NCI-H128 (cell line): Measurements from ENCODE around the gene ZKSCAN5.

Experiments used
- DNase-seq: peaks from one replicate; lab custom pipeline; 2025; ENCODE audit not compliant: unreplicated experiment; lab: John Stamatoyannopoulos, UW

ZKSCAN5 gene

DNA sequence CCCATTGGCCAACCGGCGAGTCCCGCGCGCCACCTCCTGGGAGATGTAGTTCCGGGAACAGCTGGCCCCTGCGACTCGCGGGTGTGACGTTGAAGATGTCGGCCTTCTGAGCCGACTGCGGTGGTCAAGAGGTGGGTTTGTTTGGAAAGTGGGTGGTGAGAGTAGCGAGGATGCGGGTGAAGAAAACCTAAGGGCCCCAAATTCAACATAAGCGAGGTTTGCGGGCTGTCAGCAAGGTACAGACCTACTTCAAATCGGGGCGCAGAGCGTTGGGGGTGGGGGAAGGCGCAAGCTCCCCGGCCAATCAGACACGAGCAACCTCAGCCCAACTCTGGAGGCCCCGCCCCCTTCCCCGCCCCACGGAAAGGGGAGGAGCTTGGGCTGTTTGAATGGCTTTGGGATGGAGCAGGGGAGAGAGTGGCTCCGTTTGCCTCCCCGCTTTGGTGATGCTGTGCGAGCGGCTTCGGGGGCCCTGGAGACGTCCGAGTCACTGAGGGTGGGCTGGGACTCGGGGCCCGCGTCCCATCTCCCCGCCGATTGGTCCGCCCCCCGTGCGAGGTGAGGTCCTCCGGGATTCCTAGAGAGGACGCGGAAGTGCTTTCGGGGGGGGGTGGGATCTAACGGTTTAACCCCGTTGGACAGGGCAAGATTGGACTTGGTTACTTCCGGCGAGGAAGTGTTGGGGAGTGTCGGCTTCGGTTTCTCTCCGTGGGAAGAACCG, at the start of gene ZKSCAN5:
Gene ZKSCAN5, plus strand, starts transcription at position 60 of the 721 bp plus-strand sequence. CDS start 1,383 bp downstream, outside the sequence.
- peak; percentile 84 for DNase-seq

DNA sequence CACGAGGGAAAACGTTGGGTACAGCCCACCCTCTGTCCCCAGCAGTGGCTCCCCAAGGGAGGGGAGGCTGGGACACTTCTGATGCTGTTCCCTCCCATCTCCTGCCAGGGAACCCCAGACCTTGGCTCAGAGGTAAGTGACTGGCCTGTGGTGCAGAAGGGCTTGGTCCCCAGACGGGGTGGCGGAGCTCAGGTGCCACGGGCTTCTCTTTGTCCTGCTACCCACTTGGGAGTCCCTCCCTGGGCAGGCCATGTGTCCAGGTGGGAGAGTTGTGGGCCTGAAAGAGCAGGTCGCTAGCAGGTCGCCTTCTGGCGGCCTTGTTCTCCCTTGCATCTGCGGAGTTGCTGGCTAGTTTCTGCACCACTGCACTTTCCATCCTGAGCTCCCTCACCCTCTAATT, 48.6 kb upstream of the ZKSCAN5 start:
- DNase-seq, result no peak

DNA sequence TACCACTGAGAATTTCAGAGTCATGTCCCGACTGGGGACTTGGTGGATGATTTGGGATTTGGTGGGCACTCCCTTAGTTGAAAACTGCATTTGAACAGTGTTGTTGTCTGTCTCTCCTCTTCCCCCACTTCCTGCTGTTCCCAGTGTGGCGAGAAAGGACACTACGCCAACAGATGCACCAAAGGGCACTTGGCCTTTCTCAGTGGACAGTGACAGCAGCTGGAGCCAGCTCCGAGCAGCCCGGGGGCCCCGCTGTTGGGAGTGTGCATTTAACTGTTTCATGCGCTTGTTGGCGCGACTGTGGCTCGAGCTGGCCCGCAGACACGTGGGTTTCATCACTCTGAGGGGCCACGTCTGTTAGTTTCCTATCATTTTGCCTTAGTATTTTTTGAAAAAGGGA, 48.2 kb upstream of the ZKSCAN5 start:
- no peak for DNase-seq

DNA sequence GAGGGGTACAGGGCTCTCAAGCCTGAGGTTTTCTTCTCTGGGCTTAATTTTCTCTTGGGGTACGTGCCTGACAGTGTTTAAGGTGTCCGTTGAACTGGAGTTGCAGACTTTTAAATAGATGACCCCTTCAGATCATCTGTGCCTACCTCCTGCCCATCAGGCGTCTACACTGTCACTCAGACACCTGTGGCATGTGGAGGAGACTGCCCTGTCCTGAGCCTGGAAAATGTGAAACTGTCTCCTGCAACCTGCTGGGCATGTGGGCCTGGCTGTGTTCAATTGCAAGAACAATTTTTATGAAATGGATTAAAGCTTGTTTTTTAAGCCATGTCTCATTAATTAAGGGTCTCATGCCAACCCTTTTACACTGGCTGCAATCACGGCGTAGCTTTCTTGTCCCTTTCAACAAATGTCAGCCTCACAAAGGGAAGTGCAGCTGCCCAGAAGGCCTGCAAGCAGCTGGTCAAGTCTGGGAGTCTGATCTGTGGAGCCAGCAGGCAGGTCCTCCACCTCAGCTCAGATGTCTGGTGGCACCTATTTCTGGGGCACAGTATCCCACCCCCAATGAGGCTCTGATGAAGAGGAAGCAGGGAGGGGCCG, 47.3 kb upstream of the ZKSCAN5 start:
- no peak for DNase-seq

DNA sequence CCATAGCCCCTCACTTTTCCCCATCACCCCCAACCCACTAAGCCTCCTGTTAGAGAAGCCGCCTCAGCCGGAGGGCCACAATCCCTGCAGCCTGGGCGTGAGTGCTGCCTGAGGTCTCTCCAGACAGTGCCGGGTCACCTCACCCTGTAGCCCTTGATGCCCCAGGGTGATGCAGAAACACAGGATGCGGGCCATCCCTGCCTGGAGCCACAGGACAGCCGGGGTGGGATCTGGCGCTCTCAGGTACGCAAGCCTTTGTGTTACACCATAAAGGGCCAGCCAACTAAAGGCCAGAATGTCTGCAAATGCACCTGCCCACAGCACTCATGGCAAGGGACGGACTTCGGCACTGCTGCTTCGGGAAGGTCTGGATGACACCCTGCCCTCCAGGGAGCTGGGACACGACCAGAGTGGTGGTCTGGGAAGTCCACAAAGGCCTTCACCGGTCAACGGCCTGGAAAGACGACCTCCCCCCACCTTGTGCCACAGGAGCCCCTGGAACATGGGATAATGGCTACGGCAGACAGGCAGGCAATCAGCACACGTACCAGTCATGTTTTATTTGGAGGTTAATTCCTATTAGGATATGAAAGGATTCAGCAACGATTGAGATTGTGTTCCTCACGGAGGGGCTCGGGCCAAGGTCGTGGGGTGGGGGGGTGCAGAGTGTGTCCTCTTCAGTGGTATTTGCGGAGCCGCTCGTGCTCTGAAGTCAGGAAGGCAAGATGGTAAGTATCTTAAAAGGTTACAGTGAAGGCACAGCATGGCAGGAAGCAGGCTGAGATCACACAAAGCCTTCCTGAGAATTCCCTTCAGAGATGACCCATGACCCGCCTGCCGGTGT, 46.6 kb upstream of the ZKSCAN5 start:
- no peak for DNase-seq

DNA sequence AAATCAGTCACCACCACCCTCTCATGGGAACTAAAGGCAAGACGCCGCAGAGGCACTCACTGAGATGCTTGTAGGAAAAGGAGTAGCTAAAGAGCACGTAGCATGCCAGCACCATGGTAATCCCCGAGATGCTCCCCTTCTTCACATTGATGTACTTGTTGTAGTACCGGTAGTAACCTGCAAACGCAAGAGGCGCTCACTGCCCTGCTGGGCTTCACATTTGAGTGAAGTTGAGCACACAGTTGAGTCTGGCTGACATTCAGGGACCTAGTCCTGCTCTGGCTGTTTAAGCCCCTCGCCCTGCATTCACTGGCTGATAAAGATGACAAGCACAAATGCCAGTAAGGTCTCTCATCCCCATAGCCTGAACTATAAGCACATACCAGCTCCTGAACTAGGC, 45.4 kb upstream of the ZKSCAN5 start:
- DNase-seq, result no peak

GRCh38 chr7:99460651-99461050, 43.8 kb upstream of the ZKSCAN5 start:
- DNase-seq, result no peak

GRCh38 chr7:99461221-99461620, 43.2 kb upstream of the ZKSCAN5 start:
- no peak for DNase-seq

DNA sequence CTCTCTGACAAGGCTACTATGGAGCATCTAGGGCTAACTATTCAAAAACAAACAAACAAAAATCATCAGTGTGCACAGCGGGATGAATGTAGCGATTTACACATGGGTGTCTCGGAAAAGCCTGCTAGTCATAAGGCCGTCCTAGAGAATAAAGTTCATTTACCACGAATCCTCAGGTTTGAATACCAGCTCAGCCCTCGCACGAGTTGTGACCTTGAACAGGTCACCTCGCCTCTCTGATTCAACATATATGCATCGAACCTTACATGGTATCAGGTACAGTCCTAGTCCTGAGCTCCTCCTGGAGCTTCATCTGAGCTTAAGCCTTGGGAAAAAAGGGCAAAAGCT, 39.1 kb upstream of the ZKSCAN5 start:
- DNase-seq, result no peak

DNA sequence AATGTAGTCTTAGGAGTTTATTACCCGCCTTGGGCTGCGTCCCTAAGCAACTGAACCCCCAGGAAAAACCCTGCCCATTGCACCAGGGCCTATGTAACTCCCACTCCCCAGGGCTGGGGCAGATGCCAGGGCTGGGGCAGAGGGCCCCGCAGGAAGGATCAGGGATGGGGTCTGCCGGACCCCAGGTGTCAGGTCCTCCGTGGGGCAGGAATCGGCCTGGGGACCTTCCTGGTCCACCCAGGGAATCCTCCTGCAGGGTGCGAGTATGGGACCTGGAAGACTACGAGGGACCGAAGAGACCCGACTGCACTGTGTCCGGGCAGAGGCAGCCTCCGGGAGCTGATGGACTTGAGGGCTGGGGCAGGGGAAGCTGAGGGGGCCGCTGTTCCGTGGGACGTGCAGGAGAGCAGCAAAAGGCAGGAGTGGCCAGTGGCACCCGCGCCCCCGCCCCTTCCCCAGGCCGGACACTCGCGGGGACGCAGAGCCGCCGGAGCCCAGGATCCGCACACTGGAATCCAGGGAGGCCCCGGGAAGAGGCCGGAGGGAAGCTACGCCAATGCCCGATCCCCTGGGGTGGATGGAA, 36.0 kb upstream of the ZKSCAN5 start:
- no peak for DNase-seq

DNA sequence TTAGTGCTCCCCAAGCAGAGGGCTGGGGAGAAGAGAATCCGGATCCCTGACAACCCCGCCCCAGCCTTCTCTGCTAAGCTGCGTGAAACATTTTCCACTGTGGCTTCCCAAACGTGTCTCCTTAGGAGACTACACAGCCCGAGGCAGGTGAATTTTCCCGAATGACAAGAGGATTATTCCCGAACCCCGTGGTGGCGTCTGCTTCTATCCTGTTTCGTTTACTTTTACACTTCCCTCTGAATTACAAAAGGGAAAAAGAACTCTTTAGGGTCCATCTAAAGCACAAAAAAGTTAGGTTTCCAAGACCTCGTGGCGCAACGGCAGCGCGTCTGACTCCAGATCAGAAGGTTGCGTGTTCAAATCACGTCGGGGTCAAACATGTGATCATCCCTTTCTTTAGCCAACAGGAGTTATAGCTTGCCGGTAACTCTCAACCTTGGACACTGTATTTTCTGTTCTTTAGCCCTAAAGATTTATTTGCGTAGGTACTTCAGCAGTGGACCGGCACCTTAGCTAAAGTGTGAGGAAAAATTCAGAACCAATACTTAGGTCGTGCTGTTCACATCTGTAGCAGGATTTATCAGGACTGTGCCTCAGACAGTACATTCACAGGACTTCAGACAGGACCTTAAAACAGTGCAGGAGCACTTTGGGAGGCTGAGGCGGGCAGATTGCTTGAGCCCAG, 34.9 kb upstream of the ZKSCAN5 start:
- DNase-seq, result no peak

DNA sequence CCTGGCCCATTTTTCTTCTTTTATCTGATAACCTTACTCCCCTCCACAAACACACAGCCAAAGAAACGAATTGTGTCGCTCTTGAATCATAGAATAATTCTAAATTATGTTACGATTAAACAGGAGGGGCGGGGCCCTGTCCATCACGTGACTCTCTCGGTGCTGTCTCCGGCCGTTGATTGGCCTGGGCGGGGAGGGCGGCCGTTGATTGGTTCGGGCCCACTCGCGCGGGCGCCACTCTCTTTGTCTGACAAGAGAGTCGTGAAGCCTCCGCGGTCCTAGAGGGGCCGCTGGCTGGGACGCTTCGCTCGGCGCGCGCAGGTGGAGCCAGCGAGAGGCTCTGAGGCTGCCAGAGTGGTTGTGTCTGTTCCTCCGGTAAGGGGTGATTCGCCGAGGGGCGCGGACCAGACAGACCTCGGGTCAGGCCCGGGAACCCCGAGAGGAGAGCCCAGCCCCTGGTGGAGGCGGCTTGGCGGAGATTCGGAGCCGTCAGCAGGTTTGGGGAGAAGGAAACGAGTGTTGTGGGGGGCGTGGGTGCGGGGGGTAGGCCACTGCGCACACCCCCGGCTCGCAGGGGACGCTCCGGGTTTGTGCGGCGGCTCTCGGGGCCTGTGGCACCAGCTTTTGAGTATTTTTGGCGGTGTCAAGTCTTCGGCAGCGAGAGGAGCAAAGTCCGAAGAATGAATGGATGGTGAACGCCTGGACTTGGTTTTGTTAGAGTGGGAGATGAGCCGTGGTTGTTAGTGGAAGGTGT, 31.7 kb upstream of the ZKSCAN5 start, which contains the start of gene ZNF789:
Gene ZNF789, plus strand, starts transcription at position 330 of the 754 bp plus-strand sequence. CDS start 3,567 bp downstream, outside the sequence.
- DNase-seq, result peak; percentile 87

DNA sequence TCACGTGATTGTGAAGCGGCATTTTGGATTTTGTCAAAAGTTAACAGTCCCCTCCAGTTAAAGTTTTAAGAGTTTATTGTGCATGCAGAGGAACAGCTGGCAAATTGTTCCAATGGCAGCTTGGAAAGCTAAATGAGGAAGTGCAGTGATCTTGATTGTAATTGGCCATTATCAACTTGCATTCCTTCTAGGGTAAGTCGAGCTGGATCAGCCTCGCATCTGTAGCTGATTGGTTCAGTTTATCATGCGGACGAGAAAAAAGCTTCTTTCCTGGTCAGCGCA, 31.2 kb upstream of the ZKSCAN5 start:
- no peak for DNase-seq

DNA sequence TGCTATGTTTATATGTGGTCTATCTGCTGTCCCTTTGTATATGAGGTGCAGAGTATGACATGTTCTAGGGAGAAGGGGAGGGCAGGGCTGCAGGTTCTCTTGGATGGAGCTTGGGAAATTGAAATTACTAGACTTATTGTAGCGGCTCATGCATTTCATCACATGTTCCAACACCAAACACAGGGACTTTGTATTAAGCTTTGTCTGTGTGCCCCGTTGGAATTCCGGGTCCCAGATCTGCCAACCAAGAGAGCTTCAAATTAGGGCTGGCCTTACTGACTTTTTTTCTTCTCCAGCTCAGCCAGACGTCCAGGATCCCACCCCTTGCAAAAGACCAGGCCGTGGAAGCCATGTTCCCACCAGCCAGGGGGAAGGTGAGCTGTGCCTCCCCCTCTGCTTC, 28.4 kb upstream of the ZKSCAN5 start:
- DNase-seq, result no peak

DNA sequence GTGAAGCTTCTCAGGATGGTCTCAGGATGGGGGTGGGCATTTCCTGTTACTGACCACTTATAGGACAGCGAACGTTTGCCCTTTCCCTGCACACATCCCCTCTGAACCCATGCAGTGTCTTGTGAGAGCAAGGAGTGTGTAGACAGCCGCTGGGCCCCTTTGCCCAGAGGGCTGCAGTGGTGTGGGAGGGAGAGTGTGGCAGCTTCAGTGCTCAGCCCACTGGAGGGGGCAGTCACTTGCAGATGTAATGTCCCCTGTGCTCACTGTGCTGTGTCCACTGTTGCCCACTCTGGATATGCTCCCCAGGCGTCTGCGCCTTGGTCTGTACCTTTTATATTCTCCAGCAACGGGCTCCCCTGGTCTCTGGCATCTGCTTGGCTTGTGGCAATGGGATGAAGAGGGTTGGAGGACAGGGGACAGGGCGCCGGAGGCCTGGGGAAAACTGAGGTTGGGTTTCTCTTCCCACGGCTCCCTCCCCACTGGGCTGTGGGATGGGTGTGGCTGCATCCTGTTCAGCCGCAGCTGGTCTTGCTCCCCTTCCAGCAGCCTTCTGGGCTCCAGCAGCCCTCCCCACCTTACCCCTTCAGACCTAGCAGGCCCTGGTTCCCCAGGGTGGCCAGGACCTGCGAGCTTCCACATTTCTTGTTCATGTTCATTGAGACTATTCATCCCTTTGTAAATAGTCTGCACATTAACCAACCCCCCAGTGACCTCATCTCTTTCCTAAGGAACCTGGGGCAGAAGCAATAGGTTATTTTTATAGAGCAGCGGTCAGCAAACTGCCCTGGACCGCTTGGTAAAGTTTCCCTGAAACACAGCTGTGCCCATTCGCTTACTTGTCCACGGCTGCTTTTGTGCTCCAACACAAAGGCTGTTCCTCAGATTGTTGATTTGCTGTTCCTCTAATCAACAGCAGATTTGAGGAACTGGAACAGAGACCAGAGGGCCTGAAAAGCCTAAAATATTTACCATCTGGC, 25.7 kb upstream of the ZKSCAN5 start:
- no peak for DNase-seq

- no peak for DNase-seq
Observed at GRCh38 chr7:99485094-99485493, 19.4 kb upstream of the ZKSCAN5 start.

DNA sequence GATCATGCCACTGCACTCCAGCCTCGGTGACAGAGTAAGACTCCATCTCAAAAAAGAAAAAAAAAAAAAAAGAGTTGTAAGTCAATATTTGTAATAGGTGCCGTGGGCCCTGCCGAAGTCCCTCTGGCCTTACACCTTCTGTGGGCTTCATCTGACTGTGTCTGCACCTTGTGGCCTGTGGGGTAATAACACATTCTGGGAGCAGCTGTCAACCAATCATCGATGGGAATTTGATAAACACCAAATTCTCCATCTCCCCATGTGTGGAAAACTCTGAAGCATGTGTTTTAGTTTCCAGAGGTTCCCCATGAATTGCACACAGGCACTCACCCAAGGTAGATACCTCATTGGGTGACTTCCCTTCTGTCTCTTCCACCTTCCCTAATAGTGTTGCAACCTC, 15.2 kb upstream of the ZKSCAN5 start:
- no peak for DNase-seq

DNA sequence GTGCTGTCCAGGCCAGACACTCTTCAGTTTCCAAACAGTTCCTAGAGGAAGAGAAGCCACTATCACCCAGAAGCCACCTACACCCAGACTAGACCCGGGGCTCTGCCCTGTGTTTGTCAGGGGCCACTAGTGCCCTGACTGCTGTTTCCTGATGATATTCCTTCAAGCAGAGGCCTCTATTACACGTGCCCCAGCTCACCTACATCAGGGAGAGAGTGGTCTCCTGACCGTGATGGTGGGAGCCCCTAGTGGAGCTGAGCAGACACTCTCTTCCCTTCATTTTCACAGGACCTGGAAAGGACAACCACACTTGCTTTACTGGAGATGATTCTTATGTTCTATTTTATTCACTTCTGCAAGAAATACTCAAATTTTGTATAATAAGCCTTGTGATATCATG, 13.6 kb upstream of the ZKSCAN5 start:
- DNase-seq, result no peak

DNA sequence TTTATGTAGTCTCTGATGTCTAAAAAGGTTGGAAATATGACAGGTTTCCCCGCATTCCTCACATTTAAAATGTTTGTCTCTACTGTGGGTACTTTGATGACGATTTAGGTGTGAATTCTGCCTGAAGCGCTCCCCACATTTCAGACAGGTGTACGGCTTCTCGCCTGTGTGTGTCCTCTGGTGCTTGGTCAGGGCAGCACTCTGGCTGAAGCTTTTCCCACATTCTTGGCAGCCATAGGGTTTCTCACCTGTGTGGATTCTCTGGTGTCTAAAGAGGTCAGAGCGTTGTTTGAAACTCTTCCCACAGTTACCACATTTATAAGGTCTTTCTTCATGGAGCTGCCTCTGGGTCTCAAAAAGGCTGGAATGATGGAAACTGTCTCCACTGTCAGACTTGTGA, 10.6 kb upstream of the ZKSCAN5 start:
- no peak for DNase-seq
